Adrenal gland (tissue), 12 donors: Measurements from ENCODE around the gene NAAA. TPM values are rescaled to one million over a fixed set of nuclear protein-coding genes. Genes with fewer than 3 reads are reported as not detected.

Experiments
- DNase-seq, 7 donors: peaks; one replicate each; pipeline ENCODE4 v3.0.0-alpha.2; 2019 to 2020
- H3K27ac ChIP-seq, 5 donors: fragments of 200-600 bp; sonication (generic) in 4 of 5; 1 replicate in 3 of 5; 2 replicates in 2 of 5; pipeline versions ENCODE4 v1.5.1 to v1.8.0; 2016 to 2020; ENCODE audit warnings: mild to moderate bottlenecking in 1 of 5
- H3K27me3 ChIP-seq: fragments of 200-600 bp; 2 replicates; pipeline ENCODE4 v1.8.0; 2021
- H3K36me3 ChIP-seq, 2 donors: fragments of 200-600 bp; replicated peaks in 1 of 2; 1 replicate in 1 of 2; 2 replicates in 1 of 2; pipeline versions ENCODE4 v1.5.1 to v1.8.0; 2018 to 2022
- H3K4me1 ChIP-seq, 2 donors: fragments of 200-600 bp; replicated peaks in 1 of 2; 1 replicate in 1 of 2; 2 replicates in 1 of 2; pipeline versions ENCODE4 v1.5.1 to v1.8.0; 2018 to 2021
- H3K4me3 ChIP-seq, 4 donors: fragments of 200-600 bp; sonication (generic) in 3 of 4; one replicate each; pipeline ENCODE4 v1.5.1; 2016 to 2018
- H3K9me3 ChIP-seq, 3 donors: fragments of 200-600 bp; sonication (generic) in 1 of 3; replicated peaks in 1 of 3; 1 replicate in 2 of 3; 2 replicates in 1 of 3; pipeline versions ENCODE4 v1.5.1 to v1.8.0; 2016 to 2021
- CTCF ChIP-seq, 6 experiments: fragments of 450-650 bp in 4 of 6; fragments of 200-600 bp in 2 of 6; sonication (generic) in 1 of 6; IDR thresholded peaks; 1 replicate in 5 of 6; 2 replicates in 1 of 6; pipeline versions ENCODE4 v1.5.1 to v1.8.0; 2016 to 2021; ENCODE audit warnings: antibody characterized with exemption in 6 of 6, mild to moderate bottlenecking in 2 of 6, moderate library complexity in 1 of 6
- POLR2A ChIP-seq, 2 donors: fragments of 450-650 bp; IDR thresholded peaks; one replicate each; pipeline ENCODE4 v1.6.1; 2017; ENCODE audit warnings: antibody characterized with exemption in 2 of 2, mild to moderate bottlenecking in 2 of 2, moderate library complexity in 1 of 2
- WGBS, 4 donors: extraction: QIAGEN DNeasy Blood & Tissue Kit in 2 of 4; methylation state at CpG; one replicate each; pipeline versions ENCODE4 v1.1.5 to v1.1.7; 2013 to 2017; 5-methylcytosine and 5-hydroxymethylcytosine counted together
- intact Hi-C, 2 donors: fragments of 100-400 bp; cut with DNase I; formaldehyde crosslinking; loops; one replicate each; pipeline versions ENCODE4 v1.14.1 to v1.15.0; 2022 to 2023
- polyA plus RNA-seq, 3 donors: library from polyadenylated mRNA; stranded (reverse); fragments of 200-250 nt in 2 of 3; fragments of 350-450 nt in 1 of 3; fragmentation: Illumina TruSeq in 1 of 3; extraction: RNeasy Lipid Tissue Mini Kit (QIAGEN cat#74804) in 1 of 3; gene quantifications; one replicate each; pipeline ENCODE4 v1.2.3, GENCODE V29; 2013 to 2014
- total RNA-seq, 9 donors: library from RNA; depleted of rRNA in 4 of 9; stranded (reverse); fragments of >200 nt in 4 of 9; fragments of 120-200 nt in 1 of 9; fragmentation: NEBNext Ultra II Directional in 1 of 9; extraction: Animal tissue kit (Norgen Biotek cat#: 25700) in 1 of 9; gene quantifications; one replicate each; pipeline versions ENCODE4 v1.1.0 to v1.2.4, GENCODE V29; 2013 to 2023
- donor health status: healthy with polysubstance abuse.
- donor health status: Bipolar disorder and iron deficiency.
- donor health status: DM: yes; HTN: yes; CAD: no.
- donor health status: DM: no; HTN: no; CAD: no.
- donor health status: DM: no; HTN: no; CAD: no.
- donor health status: DM: yes; HTN: yes; CAD: no.

Gene NAAA
- total and polyA plus RNA-seq, 12 donors: 5.1 to 75.6 (median 25.0) TPM

- Histone ChIP-seq H3K4me3 (no peak overlapping the region), H3K27ac (no peak overlapping the region), H3K9me3 (no peaks in the 10 kb centered on the region), H3K4me1 (peaks cover 0 to 5% of the 10 kb centered on the region in 2 donors), H3K36me3 (no peaks in the 10 kb centered on the region), H3K27me3 (no peaks in the 10 kb centered on the region)
- intact Hi-C loops: no loop called here
- TF ChIP-seq POLR2A (IDR thresholded peaks at IDR 0.05) (no peak), CTCF (IDR thresholded peaks at IDR 0.05) (no peak)
- no peak for DNase-seq
Observed at GRCh38 chr4:75898536-75898935, 42.3 kb downstream of the NAAA start.

- no peak overlapping the region for H3K27ac ChIP-seq
- H3K4me1 ChIP-seq: no peaks in the 10 kb centered on the region
- no peaks in the 10 kb centered on the region for H3K36me3 ChIP-seq
- no peaks in the 10 kb centered on the region for H3K9me3 ChIP-seq
- 44 to 49% (median 47%) methylated on average over 4 of the region's 4 CpGs for WGBS, 4 donors
- H3K4me3 ChIP-seq: no peak overlapping the region
- H3K27me3 ChIP-seq: no peaks in the 10 kb centered on the region
- no peak for TF ChIP-seq POLR2A (IDR thresholded peaks at IDR 0.05)
- peak; percentile 38 to 68 (median 52) for TF ChIP-seq CTCF (IDR thresholded peaks at IDR 0.05)
- intact Hi-C loops: no loop called here
- no peak for DNase-seq
Observed at GRCh38 chr4:75895744-75896314, 45.0 kb downstream of the NAAA start.

- Histone ChIP-seq H3K27me3 (no peaks in the 10 kb centered on the region), H3K4me3 (no peak overlapping the region), H3K9me3 (no peaks in the 10 kb centered on the region), H3K27ac (no peak overlapping the region), H3K36me3 (no peaks in the 10 kb centered on the region), H3K4me1 (no peaks in the 10 kb centered on the region)
- intact Hi-C loops: no loop called here
- no peak for DNase-seq
- 76 to 86% (median 85%) methylated on average over 3 of the region's 3 CpGs for WGBS, 4 donors
- TF ChIP-seq POLR2A (IDR thresholded peaks at IDR 0.05): no peak
- TF ChIP-seq CTCF (IDR thresholded peaks at IDR 0.05): no peak
Observed at GRCh38 chr4:75892508-75892907, 48.3 kb downstream of the NAAA start.

GRCh38 chr4:75891611-75892010, 49.2 kb downstream of the NAAA start:
- Histone ChIP-seq H3K36me3 (no peaks in the 10 kb centered on the region), H3K27me3 (no peaks in the 10 kb centered on the region), H3K27ac (no peak overlapping the region), H3K9me3 (no peaks in the 10 kb centered on the region), H3K4me3 (no peak overlapping the region), H3K4me1 (no peaks in the 10 kb centered on the region)
- DNase-seq: no peak
- TF ChIP-seq CTCF (IDR thresholded peaks at IDR 0.05) (no peak), POLR2A (IDR thresholded peaks at IDR 0.05) (no peak)
- whole genome bisulfite sequencing, 4 donors: 85 to 93% (median 87%) methylated on average over 7 to 14 of the region's 14 CpGs
- intact Hi-C loops: no loop called here
